ENCODE results near the gene ADGRE3. TPM values are rescaled to one million over a fixed set of nuclear protein-coding genes. Genes with fewer than 3 reads are reported as not detected.

Gene ADGRE3
- total RNA-seq, 1 donor from 2014 or later, result not detected

DNA sequence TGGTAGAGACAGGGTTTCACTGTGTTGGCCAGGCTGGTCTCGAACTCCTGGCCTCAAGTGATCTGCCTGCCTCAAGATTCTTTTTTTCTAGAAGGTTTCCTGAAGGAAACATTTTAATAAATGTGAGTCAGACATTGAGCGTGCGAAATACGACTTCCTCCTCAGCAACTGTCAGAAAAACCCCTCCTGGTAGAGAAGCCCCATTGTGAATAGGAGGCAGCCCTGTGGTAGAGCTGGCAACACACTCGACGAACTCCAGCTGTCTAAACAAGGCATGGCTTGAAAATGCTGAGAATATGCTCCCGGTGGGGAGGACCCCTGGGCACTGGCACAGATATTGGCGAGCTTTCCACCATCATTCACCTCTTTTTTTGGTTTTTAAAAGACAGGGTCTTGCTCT lies 25.0 kb upstream of the ADGRE3 start:
- Mint-ChIP-seq H3K9me3 (ENCODE audit: unreplicated experiment) (peaks cover 12% of the 10 kb centered on the region), H3K4me1 (ENCODE audit: low read depth, unreplicated experiment) (no peaks in the 10 kb centered on the region), H3K27ac (ENCODE audit: unreplicated experiment) (no peak overlapping the region), H3K4me3 (ENCODE audit: unreplicated experiment) (no peak overlapping the region), H3K36me3 (ENCODE audit: low read depth, unreplicated experiment) (peaks cover 48% of the 10 kb centered on the region), H3K27me3 (ENCODE audit: low read depth, unreplicated experiment) (no peaks in the 10 kb centered on the region)
- H3K4me2 ChIP-seq (ENCODE audit: low read length), result no peak overlapping the region
- FAIRE-seq (no peak), DNase-seq (ENCODE audit: low read depth) (no peak)
- H3K36me3 ChIP-seq (ENCODE audit: insufficient read depth, low read length), result peaks cover 14% of the 10 kb centered on the region
- H4K20me1 ChIP-seq (ENCODE audit: insufficient read depth, low read length), result no peaks in the 10 kb centered on the region
- no peak overlapping the region for H2AFZ ChIP-seq (ENCODE audit: low read depth, low read length)
- H3K4me1 ChIP-seq (ENCODE audit: insufficient read depth, low read length), result no peaks in the 10 kb centered on the region
- H3K79me2 ChIP-seq (ENCODE audit: insufficient read depth, low read length), result no peaks in the 10 kb centered on the region
- TF ChIP-seq EZH2 (IDR thresholded peaks at IDR 0.05; ENCODE audit: insufficient read depth, low read length), result no peak
- TF ChIP-seq, protein P1, sequence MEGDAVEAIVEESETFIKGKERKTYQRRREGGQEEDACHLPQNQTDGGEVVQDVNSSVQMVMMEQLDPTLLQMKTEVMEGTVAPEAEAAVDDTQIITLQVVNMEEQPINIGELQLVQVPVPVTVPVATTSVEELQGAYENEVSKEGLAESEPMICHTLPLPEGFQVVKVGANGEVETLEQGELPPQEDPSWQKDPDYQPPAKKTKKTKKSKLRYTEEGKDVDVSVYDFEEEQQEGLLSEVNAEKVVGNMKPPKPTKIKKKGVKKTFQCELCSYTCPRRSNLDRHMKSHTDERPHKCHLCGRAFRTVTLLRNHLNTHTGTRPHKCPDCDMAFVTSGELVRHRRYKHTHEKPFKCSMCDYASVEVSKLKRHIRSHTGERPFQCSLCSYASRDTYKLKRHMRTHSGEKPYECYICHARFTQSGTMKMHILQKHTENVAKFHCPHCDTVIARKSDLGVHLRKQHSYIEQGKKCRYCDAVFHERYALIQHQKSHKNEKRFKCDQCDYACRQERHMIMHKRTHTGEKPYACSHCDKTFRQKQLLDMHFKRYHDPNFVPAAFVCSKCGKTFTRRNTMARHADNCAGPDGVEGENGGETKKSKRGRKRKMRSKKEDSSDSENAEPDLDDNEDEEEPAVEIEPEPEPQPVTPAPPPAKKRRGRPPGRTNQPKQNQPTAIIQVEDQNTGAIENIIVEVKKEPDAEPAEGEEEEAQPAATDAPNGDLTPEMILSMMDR (IDR thresholded peaks at IDR 0.05; ENCODE audit: insufficient read depth, low read depth, low read length), result no peak
- H3K9ac ChIP-seq (ENCODE audit: low read length), result no peak overlapping the region
- no peak overlapping the region for H3K4me3 ChIP-seq (ENCODE audit: insufficient read depth, low read depth, low read length)
- H3K9me3 ChIP-seq (ENCODE audit: insufficient read depth, low read depth, low read length), result no peaks in the 10 kb centered on the region
- H3K27ac ChIP-seq (ENCODE audit: low read depth, low read length), result no peak overlapping the region
- H3K27me3 ChIP-seq (ENCODE audit: insufficient read depth, low read length), result no peaks in the 10 kb centered on the region

DNA sequence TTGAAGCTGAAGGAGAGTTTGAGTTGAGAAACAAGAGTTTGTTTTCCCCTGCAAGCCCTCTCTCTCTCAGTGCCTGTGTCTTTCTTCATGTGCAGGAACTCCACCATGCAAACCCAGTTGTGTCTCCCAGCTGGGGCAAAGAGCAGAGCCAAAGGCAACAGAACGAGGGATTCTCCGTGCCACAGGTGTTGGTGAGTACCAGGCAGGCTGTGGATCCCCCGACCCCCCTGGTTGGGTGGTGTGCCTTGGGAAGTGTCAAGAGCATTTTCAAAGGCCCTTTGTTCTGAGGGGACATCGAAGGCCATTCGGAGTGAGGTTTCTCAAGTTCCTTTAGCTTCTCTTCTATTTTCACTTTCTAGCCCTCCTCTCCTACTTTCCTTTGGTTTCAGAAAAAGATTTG lies 20.8 kb upstream of the ADGRE3 start:
- Mint-ChIP-seq H3K36me3 (ENCODE audit: low read depth, unreplicated experiment) (peaks cover 18% of the 10 kb centered on the region), H3K4me3 (ENCODE audit: unreplicated experiment) (no peak overlapping the region), H3K9me3 (ENCODE audit: unreplicated experiment) (no peaks in the 10 kb centered on the region), H3K27me3 (ENCODE audit: low read depth, unreplicated experiment) (no peaks in the 10 kb centered on the region), H3K27ac (ENCODE audit: unreplicated experiment) (no peak overlapping the region), H3K4me1 (ENCODE audit: low read depth, unreplicated experiment) (peaks cover 5% of the 10 kb centered on the region)
- no peaks in the 10 kb centered on the region for H3K9me3 ChIP-seq (ENCODE audit: insufficient read depth, low read depth, low read length)
- no peak for TF ChIP-seq EZH2 (IDR thresholded peaks at IDR 0.05; ENCODE audit: insufficient read depth, low read length)
- TF ChIP-seq, protein P1 (IDR thresholded peaks at IDR 0.05; ENCODE audit: insufficient read depth, low read depth, low read length), result no peak
- no peak overlapping the region for H2AFZ ChIP-seq (ENCODE audit: low read depth, low read length)
- H3K27me3 ChIP-seq (ENCODE audit: insufficient read depth, low read length), result no peaks in the 10 kb centered on the region
- DNase-seq (ENCODE audit: low read depth) (no peak), FAIRE-seq (no peak)
- H3K27ac ChIP-seq (ENCODE audit: low read depth, low read length), result no peak overlapping the region
- no peak overlapping the region for H3K4me2 ChIP-seq (ENCODE audit: low read length)
- H3K36me3 ChIP-seq (ENCODE audit: insufficient read depth, low read length), result peaks cover 12% of the 10 kb centered on the region
- peaks cover 11% of the 10 kb centered on the region for H3K79me2 ChIP-seq (ENCODE audit: insufficient read depth, low read length)
- no peaks in the 10 kb centered on the region for H4K20me1 ChIP-seq (ENCODE audit: insufficient read depth, low read length)
- no peak overlapping the region for H3K4me3 ChIP-seq (ENCODE audit: insufficient read depth, low read depth, low read length)
- no peaks in the 10 kb centered on the region for H3K4me1 ChIP-seq (ENCODE audit: insufficient read depth, low read length)
- no peak overlapping the region for H3K9ac ChIP-seq (ENCODE audit: low read length)

DNA sequence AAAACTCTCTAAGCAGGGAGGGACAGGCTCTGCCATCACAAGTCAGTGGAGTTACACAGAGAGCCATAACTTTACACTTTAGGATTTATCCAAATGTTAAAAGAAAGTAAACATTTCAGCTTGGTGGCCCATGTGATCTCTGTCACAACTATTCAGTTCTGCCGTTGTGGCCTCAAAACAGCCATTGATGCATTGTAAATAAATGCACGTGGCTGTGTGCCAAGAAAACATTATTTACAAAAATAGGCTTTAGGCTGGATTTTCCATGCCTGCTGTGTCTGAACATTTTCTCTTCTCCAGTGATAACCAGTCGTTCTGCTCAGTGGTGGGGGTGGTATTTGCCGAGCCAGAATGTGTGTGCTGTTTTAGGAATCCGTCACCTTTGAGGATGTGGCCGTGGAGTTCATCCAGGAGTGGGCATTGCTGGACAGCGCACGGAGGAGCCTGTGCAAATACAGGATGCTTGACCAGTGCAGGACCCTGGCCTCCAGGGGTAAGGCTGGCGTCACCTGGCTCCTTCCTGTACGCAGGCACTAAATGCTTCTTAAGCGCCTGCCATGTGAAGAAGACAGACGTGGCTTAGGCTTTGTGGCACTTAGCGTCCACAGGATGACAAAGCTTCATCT lies 20.1 kb upstream of the ADGRE3 start:
- no peak for FAIRE-seq
- TF ChIP-seq, protein P1 (IDR thresholded peaks at IDR 0.05; ENCODE audit: insufficient read depth, low read depth, low read length), result no peak
- TF ChIP-seq EZH2 (IDR thresholded peaks at IDR 0.05; ENCODE audit: insufficient read depth, low read length), result no peak
- no peaks in the 10 kb centered on the region for H3K9me3 Mint-ChIP-seq (ENCODE audit: unreplicated experiment)

More for the DNA sequence above, 20.1 kb upstream of the ADGRE3 start:
- no peak overlapping the region for H3K4me3 ChIP-seq (ENCODE audit: insufficient read depth, low read depth, low read length)
- H3K27ac ChIP-seq (ENCODE audit: low read depth, low read length), result no peak overlapping the region
- no peaks in the 10 kb centered on the region for H3K9me3 ChIP-seq (ENCODE audit: insufficient read depth, low read depth, low read length)
- H3K36me3 ChIP-seq (ENCODE audit: insufficient read depth, low read length), result peaks cover 12% of the 10 kb centered on the region
- H3K4me3 Mint-ChIP-seq (ENCODE audit: unreplicated experiment), result no peak overlapping the region
- no peak overlapping the region for H3K4me2 ChIP-seq (ENCODE audit: low read length)
- peaks cover 5% of the 10 kb centered on the region for H3K4me1 Mint-ChIP-seq (ENCODE audit: low read depth, unreplicated experiment)
- no peaks in the 10 kb centered on the region for H3K27me3 Mint-ChIP-seq (ENCODE audit: low read depth, unreplicated experiment)
- no peaks in the 10 kb centered on the region for H4K20me1 ChIP-seq (ENCODE audit: insufficient read depth, low read length)
- H3K27ac Mint-ChIP-seq (ENCODE audit: unreplicated experiment), result no peak overlapping the region
- H3K36me3 Mint-ChIP-seq (ENCODE audit: low read depth, unreplicated experiment), result peaks cover 15% of the 10 kb centered on the region
- H3K4me1 ChIP-seq (ENCODE audit: insufficient read depth, low read length), result no peaks in the 10 kb centered on the region
- no peaks in the 10 kb centered on the region for H3K27me3 ChIP-seq (ENCODE audit: insufficient read depth, low read length)
- peaks cover 15% of the 10 kb centered on the region for H3K79me2 ChIP-seq (ENCODE audit: insufficient read depth, low read length)
- no peak overlapping the region for H3K9ac ChIP-seq (ENCODE audit: low read length)
- DNase-seq (ENCODE audit: low read depth), result no peak
- no peak overlapping the region for H2AFZ ChIP-seq (ENCODE audit: low read depth, low read length)
